ENCODE data around the gene PAPLN. TPM values are rescaled to one million over a fixed set of nuclear protein-coding genes. Genes with fewer than 3 reads are reported as not detected.
"Not testable (repeated sequence)": the region's sequence is repeated elsewhere in the genome, so short reads cannot be mapped to it uniquely, and the experiment has no call there.

The PAPLN gene
- 10 to 100 TPM in 2 of 4 donors, 1 to 10 TPM in 2; 3.0 to 15.7 (median 11.0) TPM for total RNA-seq

- TF ChIP-seq POLR2AphosphoS5 (IDR thresholded peaks at IDR 0.05) (no peak), CTCF (IDR thresholded peaks at IDR 0.05) (no peak), EP300 (IDR thresholded peaks at IDR 0.05; ENCODE audit: low read depth) (no peak), POLR2A (IDR thresholded peaks at IDR 0.05) (no peak)
- no peaks in the 10 kb centered on the region for H3K9me3 ChIP-seq
- peak within 1 kb of the TSS; percentile 44 to 62 (median 55) for H3K4me3 ChIP-seq
- intact Hi-C loops (cut with DNase I; ENCODE audit: low total_unique reads), result no loop called here
- peaks cover 41% of the 10 kb centered on the region for H3K27me3 ChIP-seq
- 0 to 8% methylated on average over 4 to 30 of the region's 48 CpGs for WGBS, 2 donors (ENCODE audit: low coverage in 1 of 2)
- no peaks in the 10 kb centered on the region for H3K36me3 ChIP-seq
- H3K4me1 ChIP-seq, result peaks cover 23 to 63% (median 29%) of the 10 kb centered on the region in 4 donors
- DNase-seq, result peak; percentile 61
- H3K27ac ChIP-seq, result peak within 1 kb of the TSS; percentile 28 to 57 (median 46)
- in situ Hi-C loops (cut with MboI; ENCODE audit: low pct_ligation_motif_present in 1 of 4, low pct_unique_long_range_greater_than_20kb in 1 of 4, low sequenced_read_pairs in 3 of 4), result no loop called here
These were observed at the start of gene PAPLN for GRCh38 chr14:73237219-73237785. Gene PAPLN, plus strand, starts transcription at chr14:73237506. Its CDS starts 2,273 bp downstream, at chr14:73239779.

- Histone ChIP-seq H3K4me3 (no peak overlapping the region), H3K27me3 (no peaks in the 10 kb centered on the region), H3K9me3 (no peaks in the 10 kb centered on the region), H3K4me1 (no peaks in the 10 kb centered on the region), H3K27ac (no peak overlapping the region), H3K36me3 (peaks cover 0 to 55% (median 17%) of the 10 kb centered on the region in 4 donors)
- intact Hi-C loops (cut with DNase I; ENCODE audit: low total_unique reads), result no loop called here
- in situ Hi-C loops (cut with MboI; ENCODE audit: low pct_ligation_motif_present in 1 of 4, low pct_unique_long_range_greater_than_20kb in 1 of 4, low sequenced_read_pairs in 3 of 4), result no loop called here
- TF ChIP-seq POLR2A (IDR thresholded peaks at IDR 0.05) (no peak), CTCF (IDR thresholded peaks at IDR 0.05) (no peak), EP300 (IDR thresholded peaks at IDR 0.05; ENCODE audit: low read depth) (no peak), POLR2AphosphoS5 (IDR thresholded peaks at IDR 0.05) (no peak)
- WGBS, 2 donors (ENCODE audit: low coverage in 1 of 2), result 90 to 93% methylated on average over 3 of the region's 3 CpGs
- DNase-seq, result no peak
These were observed 48.8 kb upstream of the PAPLN start for GRCh38 chr14:73188501-73188911.

- H3K27ac ChIP-seq, result no peak overlapping the region
- no peak for TF ChIP-seq POLR2A (IDR thresholded peaks at IDR 0.05)
- no peak for TF ChIP-seq CTCF (IDR thresholded peaks at IDR 0.05)
- no peak for TF ChIP-seq POLR2AphosphoS5 (IDR thresholded peaks at IDR 0.05)
- no peak for TF ChIP-seq EP300 (IDR thresholded peaks at IDR 0.05; ENCODE audit: low read depth)
- DNase-seq, result no peak
- intact Hi-C loops (cut with DNase I; ENCODE audit: low total_unique reads) (no loop called here), in situ Hi-C loops (cut with MboI; ENCODE audit: low pct_ligation_motif_present in 1 of 4, low pct_unique_long_range_greater_than_20kb in 1 of 4, low sequenced_read_pairs in 3 of 4) (no loop called here)
- H3K36me3 ChIP-seq, result peaks cover 0 to 65% (median 21%) of the 10 kb centered on the region in 4 donors
- no peak overlapping the region for H3K4me3 ChIP-seq
- H3K27me3 ChIP-seq, result no peaks in the 10 kb centered on the region
- no peaks in the 10 kb centered on the region for H3K4me1 ChIP-seq
- 77 to 100% methylated on average over 1 to 3 of the region's 3 CpGs for WGBS, 2 donors (ENCODE audit: low coverage in 1 of 2)
- H3K9me3 ChIP-seq, result no peaks in the 10 kb centered on the region
These were observed 47.7 kb upstream of the PAPLN start for GRCh38 chr14:73189651-73190050.

GRCh38 chr14:73191441-73191840 is 45.9 kb upstream of the PAPLN start:
- Histone ChIP-seq H3K4me3 (no peak overlapping the region), H3K27me3 (no peaks in the 10 kb centered on the region), H3K27ac (no peak overlapping the region), H3K4me1 (no peaks in the 10 kb centered on the region), H3K36me3 (peaks cover 0 to 74% (median 24%) of the 10 kb centered on the region in 4 donors), H3K9me3 (no peaks in the 10 kb centered on the region)
- intact Hi-C loops (cut with DNase I; ENCODE audit: low total_unique reads), result no loop called here
- 91 to 100% methylated on average over 2 of the region's 2 CpGs for WGBS, 2 donors (ENCODE audit: low coverage in 1 of 2)
- DNase-seq, result no peak
- in situ Hi-C loops (cut with MboI; ENCODE audit: low pct_ligation_motif_present in 1 of 4, low pct_unique_long_range_greater_than_20kb in 1 of 4, low sequenced_read_pairs in 3 of 4), result no loop called here
- TF ChIP-seq POLR2A (IDR thresholded peaks at IDR 0.05) (no peak), POLR2AphosphoS5 (IDR thresholded peaks at IDR 0.05) (no peak), CTCF (IDR thresholded peaks at IDR 0.05) (no peak), EP300 (IDR thresholded peaks at IDR 0.05; ENCODE audit: low read depth) (no peak)

GRCh38 chr14:73194306-73194705 is 43.0 kb upstream of the PAPLN start:
- intact Hi-C loops (cut with DNase I; ENCODE audit: low total_unique reads); H3K9me3 ChIP-seq; H3K4me1 ChIP-seq; DNase-seq; H3K4me3 ChIP-seq; in situ Hi-C loops (cut with MboI; ENCODE audit: low pct_ligation_motif_present in 1 of 4, low pct_unique_long_range_greater_than_20kb in 1 of 4, low sequenced_read_pairs in 3 of 4); H3K27ac ChIP-seq; H3K27me3 ChIP-seq: not testable (repeated sequence)
- WGBS, 2 donors (ENCODE audit: low coverage in 1 of 2), result 87 to 96% methylated on average over 8 of the region's 8 CpGs
- H3K36me3 ChIP-seq, result peaks cover 0 to 70% (median 12%) of the 10 kb centered on the region in 4 donors
